GM10847 (cell line): ENCODE data around the gene KCNMA1.

Experiments used
- POLR2A ChIP-seq: IDR thresholded peaks from 2 replicates; pipeline ENCODE4 v1.6.1; 2011; ENCODE audit not compliant: insufficient read length; ENCODE audit errors: extremely low read depth

Gene KCNMA1

DNA sequence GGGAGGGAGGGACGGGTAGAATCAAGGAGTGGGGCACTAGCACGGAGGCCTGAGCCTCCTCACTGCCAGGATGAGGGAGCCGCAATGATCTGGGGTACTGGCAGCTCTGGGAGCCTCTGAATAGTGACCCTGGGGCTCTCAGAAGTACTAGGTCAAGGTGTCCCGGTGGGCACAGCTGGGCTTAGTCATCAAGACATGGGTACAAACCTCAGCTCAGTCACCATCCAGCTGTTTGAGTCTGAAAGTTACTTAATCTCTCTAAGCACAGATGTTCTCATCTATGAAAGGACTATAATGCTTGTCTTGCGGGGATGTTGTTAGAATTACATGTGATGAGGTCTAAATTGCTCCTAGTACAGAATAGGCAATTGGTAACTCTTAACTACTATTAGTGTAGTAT lies 276.8 kb downstream of the KCNMA1 start:
- TF ChIP-seq POLR2A, result no peak

DNA sequence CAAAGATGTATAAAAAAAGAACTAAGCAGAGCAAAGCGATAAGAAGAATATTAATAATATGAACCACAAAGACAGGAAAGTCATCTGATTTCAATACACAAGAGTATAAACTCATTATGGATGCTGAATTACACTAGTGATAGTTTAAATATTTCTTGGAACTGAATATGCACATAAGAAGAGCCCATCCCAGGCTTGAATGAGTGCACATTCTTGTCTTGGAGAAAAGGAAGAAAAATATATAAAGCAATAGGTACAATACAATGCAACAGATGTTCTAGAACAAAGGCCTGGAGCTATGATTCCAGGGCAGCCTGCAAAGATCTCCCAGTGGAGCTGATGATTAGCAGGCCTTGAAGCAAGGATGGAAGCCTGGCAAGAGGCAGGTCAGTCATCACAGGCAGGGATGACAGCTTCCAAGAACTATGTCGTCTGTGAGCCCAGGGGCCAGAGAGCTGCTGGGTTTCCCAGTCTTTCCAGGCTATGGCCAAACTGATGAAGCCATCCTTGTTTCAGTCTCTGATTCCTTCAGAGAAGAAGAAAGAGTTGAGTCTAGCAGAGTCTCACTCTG lies 277.6 kb downstream of the KCNMA1 start:
- no peak for TF ChIP-seq POLR2A

DNA sequence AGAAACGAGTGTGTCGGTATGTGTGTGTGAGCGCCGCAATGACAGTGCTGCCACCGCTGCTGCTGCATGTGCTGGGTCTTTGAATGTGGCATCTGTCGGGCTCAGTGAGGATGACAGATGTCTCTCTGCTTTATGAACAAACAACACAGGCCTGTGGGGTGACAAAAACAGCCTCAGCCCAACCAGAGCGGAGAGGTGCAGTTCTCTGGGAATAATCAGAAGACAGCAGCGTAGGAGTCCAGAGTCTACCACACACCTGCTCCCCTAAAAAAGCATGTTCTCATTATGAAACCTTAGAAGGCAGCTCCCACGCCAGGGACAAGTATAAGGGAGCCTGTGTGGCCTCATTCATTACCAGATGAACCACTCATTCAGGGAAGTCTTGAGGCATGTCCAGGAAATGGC lies 278.3 kb downstream of the KCNMA1 start:
- TF ChIP-seq POLR2A, result no peak

DNA sequence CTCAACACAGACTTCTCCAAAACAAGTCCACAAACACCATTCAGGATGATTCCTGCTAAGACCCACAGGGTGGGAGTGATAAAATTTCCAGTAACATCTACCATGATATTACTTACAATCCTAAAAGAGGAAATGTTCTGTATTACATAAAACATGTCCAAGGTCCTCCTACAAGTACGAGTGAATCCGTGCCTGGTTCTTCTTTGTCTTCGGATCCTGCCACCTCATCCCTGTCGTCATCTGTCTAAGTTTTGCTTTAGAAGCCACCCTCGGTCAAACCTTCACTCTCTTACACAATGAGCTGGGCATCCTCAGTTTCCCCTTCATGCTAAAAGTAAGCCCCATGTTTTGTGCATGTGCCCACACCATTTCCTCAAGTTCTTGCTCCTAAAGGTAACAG lies 279.0 kb downstream of the KCNMA1 start:
- no peak for TF ChIP-seq POLR2A

DNA sequence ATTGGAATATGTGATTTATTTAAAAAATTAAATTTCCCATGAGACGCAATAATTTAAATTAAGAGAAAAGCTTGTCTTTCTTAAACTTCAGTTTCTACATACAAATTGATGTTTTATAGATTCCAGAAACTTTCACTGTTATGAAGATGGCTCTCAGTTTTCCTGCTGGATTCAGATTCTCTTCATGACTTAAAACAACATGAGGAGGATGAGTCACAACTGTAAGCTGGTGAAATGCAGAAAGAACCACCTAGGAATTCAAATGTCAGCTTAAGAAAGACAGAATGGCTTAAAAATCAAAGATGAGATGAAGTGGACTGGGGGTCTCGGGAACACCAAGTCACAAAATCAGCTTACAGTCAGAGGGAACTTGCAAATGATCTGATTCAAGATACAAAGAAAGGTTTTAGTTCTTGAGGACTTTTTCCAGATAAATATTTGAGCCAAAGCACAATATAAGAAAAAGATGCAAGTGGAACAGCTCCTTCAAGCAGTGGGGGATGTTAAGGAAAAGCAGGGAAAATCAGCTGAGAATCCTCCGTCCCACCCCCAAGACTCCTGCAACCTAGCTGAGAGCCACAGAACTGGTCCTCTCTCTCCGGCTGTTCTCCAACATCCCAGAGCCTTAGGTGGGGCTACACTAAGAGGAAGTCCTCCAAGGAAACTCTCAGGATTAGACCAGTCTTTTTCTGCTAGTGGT lies 279.8 kb downstream of the KCNMA1 start:
- TF ChIP-seq POLR2A, result no peak

DNA sequence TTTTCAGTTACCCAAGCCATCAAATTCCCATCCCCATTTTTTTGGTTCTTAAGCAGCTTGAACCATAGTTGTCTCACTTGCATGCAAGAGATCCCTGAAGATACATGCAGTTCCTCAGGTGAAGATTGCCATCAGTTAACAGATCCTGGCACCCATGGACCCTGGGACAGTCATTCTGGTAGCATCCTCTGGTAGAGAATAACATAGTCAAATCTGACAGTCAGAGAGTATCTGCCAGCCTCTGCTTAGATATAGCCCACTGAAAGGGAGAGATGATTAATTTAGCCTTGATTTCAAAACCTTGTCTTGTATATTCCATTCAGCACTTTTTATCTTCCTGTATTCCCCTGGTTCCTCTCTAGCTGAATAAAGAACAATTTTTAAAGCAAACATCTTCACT lies 280.4 kb downstream of the KCNMA1 start:
- no peak for TF ChIP-seq POLR2A

DNA sequence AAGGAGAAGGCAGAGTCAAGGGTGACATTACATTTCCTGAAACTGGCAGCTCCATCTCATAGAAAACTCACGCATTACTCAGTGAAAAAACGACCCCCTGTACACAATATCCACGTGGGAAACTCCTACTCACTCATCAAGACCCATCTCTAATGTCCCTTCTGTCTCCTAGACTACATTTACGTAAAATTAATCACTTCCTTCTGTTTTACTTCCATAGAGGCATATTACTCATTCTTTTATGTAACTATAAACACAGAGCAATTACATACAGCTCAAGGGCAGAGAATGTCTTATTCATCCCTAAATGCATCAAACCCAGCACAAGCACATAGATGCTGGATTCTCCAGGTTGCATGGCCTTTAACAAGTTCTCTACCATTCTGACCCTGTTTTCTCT lies 281.8 kb downstream of the KCNMA1 start:
- no peak for TF ChIP-seq POLR2A

DNA sequence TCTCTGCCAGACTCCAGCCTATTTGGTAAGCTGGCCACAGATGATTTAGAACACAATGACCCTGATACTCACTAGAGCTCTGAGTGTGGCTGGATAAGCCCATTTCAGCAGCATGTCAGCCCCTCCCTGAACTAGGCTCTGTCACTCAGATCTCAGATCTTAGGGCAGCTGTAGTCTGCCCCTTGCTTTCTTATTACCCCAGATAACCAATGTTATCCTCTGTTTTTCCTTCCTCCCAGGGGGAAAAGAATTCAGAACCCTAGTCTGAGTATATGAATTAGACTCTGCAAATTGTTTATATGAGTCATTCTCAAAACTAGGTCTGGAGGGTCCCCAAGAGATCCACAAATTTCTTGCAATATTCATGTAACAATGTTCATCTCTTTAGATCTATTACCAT lies 286.2 kb downstream of the KCNMA1 start:
- no peak for TF ChIP-seq POLR2A

DNA sequence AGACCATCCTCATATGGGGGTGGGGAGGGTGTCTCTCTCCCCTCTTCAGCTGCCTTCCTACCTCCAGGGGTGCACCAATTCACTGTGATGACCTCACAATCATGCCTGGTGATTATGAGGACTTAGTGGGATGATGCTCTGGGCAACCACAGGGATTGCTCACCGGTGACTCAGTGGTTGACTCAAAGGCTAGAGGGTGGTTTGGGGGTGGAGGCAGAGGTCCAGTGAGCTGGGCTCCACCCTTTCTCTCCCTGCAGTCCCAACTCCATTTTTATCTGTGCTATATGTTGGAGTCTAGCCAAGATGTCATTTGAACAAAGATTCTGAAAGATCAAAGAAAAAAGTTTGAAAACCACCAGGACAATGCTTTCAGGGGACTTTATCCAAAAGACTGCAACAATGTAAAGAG lies 286.9 kb downstream of the KCNMA1 start:
- no peak for TF ChIP-seq POLR2A

DNA sequence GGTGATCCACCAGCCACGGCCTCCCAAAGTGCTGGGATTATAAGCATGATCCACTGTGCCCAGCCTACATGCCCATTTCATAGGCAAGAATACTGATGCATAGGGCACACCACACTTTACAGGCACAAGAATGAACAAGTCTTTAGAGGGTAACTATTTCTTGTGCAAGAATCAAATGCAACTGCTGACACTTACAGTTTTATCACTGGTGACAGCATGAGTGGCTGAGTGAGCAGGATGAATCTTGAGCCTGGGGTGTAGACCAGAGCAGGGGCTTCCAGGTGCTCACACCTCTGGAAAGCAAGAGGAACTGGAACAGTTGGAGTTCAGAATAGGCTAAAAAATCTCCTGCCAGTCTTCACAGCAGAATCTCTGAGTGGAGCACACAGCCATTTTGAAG lies 287.5 kb downstream of the KCNMA1 start:
- no peak for TF ChIP-seq POLR2A

DNA sequence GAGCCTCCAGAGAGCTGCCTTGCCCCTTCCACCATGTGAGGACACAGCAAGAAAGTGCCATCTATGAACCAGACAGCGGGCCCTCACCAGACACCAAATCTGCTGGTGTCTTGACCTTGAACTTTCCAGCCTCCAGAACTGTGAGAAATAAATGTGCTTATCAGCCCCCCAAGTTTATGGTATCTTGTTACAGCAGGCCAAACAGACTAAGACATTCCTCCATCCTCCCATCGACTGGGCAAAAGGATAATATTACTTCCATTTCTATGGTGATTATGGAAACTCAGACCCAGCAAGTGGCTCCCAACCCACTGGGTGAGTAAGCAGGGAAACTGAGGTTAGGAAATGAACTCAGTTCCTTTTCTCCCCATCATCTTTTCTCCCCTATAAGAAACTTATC lies 288.4 kb downstream of the KCNMA1 start:
- no peak for TF ChIP-seq POLR2A

DNA sequence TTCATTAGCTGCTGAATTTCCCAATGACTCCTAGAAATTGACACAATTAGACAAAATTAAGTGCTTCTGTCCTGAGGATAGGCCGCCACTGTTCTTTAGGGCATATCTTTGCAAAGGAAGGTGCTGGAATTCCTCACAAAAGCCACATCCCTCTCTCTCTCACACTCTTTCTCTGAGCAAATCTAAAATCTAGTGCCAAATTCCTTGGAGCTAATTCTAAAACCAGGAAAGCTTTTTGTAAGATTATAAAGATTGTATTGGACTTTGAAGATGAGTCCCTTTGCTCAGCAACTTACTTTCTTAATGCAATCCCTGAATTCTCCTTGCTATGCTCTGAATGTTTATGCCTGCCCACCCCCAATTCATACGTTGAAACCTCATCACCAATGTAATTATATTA lies 288.9 kb downstream of the KCNMA1 start:
- no peak for TF ChIP-seq POLR2A

DNA sequence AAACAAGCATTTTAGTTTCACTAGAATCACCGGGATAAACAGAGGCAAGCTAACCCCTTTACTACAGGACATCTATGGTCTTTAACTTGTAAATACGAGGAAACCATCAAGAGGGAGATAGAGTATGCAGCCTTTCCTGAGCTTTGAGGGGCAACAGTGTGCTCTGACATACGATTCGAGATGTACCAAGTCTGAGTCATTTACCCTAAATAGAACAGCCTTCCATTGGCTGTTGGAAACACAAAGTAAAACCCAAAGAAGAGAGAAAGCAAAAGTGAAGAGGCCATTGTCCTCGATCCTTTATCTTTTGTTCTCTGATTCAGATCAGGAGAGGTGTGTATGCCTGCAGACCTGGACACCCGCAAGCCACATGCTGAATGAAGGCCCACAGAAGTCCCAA lies 289.5 kb downstream of the KCNMA1 start:
- no peak for TF ChIP-seq POLR2A

DNA sequence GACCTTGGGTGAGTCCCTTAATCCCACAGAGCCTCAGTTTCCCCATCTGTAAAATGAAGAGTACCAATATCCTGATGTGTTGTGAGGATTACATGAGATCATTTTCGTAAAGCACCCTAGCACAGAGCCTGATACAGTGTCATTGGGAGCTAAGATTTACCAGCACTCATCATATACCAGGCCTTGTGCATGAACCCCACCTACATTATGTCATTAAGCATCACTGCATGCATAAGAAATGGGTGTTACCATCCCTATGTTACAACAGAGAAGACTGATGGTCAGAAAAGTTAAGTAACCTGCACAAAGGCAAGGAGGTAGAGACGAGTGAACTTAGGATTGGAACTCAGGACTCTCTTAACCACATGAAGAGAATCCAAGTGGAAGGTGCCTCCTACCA lies 290.6 kb downstream of the KCNMA1 start:
- TF ChIP-seq POLR2A, result no peak

DNA sequence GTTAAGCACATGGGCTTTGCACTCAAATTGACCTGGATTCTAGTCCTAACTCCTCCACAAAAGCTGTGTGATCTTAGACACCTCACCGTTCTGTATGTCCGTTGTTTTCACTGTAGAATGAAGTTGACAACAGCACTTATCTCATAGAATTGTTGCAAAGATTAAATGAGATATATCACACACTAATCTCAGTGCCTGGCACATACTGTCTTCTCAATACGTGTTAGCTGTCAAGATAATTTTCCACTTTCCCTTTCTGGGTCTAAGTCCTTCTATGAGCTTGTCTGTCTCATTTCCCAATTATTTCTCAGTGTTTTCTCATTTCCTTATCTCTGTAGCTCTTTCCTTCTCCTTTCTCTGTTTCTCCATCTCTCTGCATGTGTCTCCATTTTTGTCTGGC lies 296.6 kb downstream of the KCNMA1 start:
- no peak for TF ChIP-seq POLR2A

DNA sequence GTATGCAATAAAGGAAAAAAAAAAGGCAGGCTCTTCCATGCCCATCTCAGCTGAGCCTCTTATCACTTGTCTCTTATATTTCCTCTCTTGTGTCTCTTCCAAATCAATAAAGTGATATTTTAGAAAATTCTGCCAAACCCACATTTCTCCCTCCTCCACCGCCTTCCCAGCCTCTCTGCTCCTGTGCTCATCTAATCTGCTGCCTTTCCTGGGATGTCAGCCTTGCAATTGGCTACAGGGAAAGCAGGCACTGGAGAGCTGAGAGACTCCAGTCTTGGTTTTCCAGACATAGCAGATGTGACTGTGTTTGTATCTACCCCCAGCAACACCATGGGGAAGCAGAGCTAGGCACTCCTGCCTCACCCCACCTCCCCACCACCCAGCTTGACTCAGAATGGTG lies 298.4 kb downstream of the KCNMA1 start:
- TF ChIP-seq POLR2A, result no peak

DNA sequence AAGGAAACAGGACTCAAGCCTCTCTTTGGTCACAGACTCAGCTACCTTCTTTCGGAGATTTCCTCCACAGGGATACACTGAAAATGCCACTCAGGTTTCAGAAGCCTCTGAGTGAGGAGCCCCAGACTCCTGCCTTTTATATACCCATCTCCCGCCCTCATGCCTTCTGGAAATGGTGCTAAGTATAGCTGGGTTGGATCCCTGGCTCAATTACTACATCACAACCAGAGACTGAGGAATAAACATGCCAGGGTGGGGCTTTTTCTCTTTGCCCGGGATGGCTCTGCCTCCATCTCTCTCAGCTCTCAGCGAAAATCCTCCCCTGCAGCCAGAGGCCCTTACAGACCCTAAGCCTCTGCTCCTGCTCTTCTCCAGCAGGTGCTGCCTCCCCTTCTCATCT lies 299.5 kb downstream of the KCNMA1 start:
- no peak for TF ChIP-seq POLR2A
